ENCODE data around the gene COG5.

DNA sequence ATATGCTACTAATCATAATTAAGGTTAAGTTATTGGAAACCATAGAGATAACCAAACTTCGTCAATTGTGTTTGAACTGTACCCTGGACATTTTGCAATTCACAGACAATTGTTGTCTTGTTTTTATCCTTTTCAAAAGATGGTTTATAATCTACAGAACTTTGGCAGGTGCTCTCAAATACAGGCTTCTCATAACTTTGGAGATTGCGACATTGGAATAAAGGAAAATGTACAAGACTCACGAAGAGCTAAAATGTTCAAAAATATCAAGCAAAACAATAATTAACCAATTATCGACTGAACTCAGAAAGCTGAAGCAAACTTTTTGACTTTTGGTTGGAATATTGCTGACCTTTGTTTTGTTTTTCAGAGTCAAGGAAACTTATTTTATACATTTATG is 182.3 kb downstream of the COG5 start:
- no peak for TF ChIP-seq CTCF (IDR thresholded peaks at IDR 0.05)
- no peak for TF ChIP-seq POLR2A (IDR thresholded peaks at IDR 0.05)

Measured in heart left ventricle (tissue), 13 donors.